ENCODE data around the gene SLC1A3.

The SLC1A3 gene

DNA sequence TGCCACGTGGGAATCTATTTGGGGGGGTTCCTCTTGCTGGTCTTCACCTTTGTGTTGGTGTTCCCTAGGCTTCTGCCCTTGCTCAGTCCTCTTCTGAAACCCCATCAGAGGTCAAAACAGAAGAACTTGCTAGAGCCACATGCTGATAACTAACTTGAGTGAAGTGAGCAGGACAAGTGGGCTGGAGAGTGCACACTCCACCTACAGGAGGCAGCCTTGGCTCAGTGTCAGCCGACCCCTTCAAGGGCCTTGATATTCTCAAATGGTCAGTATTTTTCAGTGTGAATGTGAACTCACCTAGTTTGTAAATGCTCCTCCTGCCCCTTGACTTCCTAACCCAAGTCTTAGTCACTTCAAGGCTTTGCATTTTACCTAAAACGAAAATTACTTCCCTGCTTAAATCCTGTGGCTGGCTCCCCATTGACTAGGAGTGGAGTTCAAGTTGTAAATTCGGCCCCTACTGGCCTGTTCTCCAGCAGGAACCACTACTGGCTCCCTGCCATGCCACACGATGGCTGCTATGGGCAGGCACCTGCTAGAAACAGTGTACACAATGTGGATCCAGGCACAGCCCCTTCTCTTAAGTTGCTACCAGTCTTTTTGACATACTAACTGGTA, 3.6 kb upstream of the SLC1A3 start:
- TF ChIP-seq MAX (IDR thresholded peaks at IDR 0.05; ENCODE audit: low read depth, low read length) (0 out of 2 replicates have a peak, but pooled peaks have one; percentile 36), POLR2A (IDR thresholded peaks at IDR 0.05; ENCODE audit: extremely low read depth, insufficient read length) (no peak), CTCF (IDR thresholded peaks at IDR 0.05; ENCODE audit: low read depth, low read length) (peak; percentile 30), MYC (IDR thresholded peaks at IDR 0.05; ENCODE audit: low read depth, low read length) (no peak)
- DNase-seq (ENCODE audit: low read depth), result peak; percentile 55
- H3K4me3 ChIP-seq (ENCODE audit: low read depth, low read length), result no peak overlapping the region

DNA sequence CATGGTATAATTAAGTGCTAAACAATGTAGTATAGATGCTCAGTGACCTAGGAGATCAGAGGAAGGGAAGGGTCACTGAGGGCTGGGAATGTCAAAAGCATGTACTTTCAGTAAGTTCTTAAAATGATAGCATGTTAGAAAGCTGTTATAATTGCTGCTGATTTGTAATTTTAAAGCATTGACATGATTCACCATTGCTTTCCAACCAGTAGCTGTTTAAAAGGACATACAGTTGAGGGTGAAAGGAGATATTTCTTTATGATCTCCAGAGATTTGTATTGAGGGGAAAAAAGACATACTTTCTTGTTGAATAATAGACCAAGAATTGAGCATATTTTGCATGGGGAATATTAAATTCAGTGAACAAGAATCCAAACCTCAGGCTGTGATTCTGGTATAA, 1.2 kb upstream of the SLC1A3 start:
- DNase-seq (ENCODE audit: low read depth), result no peak
- TF ChIP-seq CTCF (IDR thresholded peaks at IDR 0.05; ENCODE audit: low read depth, low read length) (no peak), MYC (IDR thresholded peaks at IDR 0.05; ENCODE audit: low read depth, low read length) (no peak), MAX (IDR thresholded peaks at IDR 0.05; ENCODE audit: low read depth, low read length) (no peak), POLR2A (IDR thresholded peaks at IDR 0.05; ENCODE audit: extremely low read depth, insufficient read length) (no peak)
- H3K4me3 ChIP-seq (ENCODE audit: low read depth, low read length), result no peak overlapping the region

DNA sequence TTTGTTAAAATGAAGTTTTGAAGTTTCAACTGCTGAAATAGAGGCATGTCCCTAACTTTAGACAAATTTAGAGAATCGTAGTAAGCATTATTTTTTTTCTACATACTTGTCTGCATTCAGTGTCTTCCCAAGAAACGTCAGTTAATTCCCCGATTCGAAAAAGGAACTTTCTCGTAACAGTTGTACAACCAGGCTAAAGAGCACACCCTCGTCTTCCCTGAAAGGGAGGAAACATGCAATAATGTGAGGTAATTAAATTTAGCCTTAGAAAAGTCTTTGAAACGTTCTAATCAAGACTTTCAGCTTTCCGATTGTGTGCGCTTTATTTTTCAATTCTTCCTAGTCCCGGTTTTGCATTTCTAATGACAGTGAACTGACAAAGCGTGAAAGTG, 374 bp upstream of the SLC1A3 start:
- DNase-seq (ENCODE audit: low read depth), result no peak
- peak overlapping the region; percentile 67 for H3K4me3 ChIP-seq (ENCODE audit: low read depth, low read length)
- TF ChIP-seq MYC (IDR thresholded peaks at IDR 0.05; ENCODE audit: low read depth, low read length) (no peak), MAX (IDR thresholded peaks at IDR 0.05; ENCODE audit: low read depth, low read length) (no peak), CTCF (IDR thresholded peaks at IDR 0.05; ENCODE audit: low read depth, low read length) (no peak), POLR2A (IDR thresholded peaks at IDR 0.05; ENCODE audit: extremely low read depth, insufficient read length) (no peak)

DNA sequence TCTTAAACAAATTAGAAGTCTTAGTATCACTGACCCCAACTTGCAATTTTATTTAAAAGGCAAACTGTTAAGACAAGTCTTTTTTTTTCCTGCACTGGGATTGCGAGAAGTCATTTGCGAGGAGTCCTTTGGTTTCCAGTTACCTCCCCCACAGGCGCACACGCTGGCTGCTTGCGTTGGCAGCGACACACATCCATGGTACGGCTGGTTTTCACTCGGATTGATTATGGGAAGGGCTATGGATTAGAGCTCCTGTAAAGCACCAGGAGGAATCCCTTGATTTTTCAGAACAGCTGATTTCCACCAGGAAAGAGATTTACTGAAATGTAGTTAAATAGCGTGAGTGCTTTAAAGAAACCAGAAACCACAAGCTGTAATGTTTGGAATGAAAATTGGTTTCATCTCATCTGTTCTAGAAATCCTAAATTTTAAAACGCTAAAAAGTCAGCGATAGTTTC, 737 bp downstream of the SLC1A3 start:
- peak; percentile 62 for DNase-seq (ENCODE audit: low read depth)
- TF ChIP-seq CTCF (IDR thresholded peaks at IDR 0.05; ENCODE audit: low read depth, low read length) (no peak), POLR2A (IDR thresholded peaks at IDR 0.05; ENCODE audit: extremely low read depth, insufficient read length) (no peak), MYC (IDR thresholded peaks at IDR 0.05; ENCODE audit: low read depth, low read length) (no peak), MAX (IDR thresholded peaks at IDR 0.05; ENCODE audit: low read depth, low read length) (no peak)

GRCh38 chr5:36607838-36608783, 1.7 kb downstream of the SLC1A3 start:
- peak; percentile 56 for TF ChIP-seq MAX (IDR thresholded peaks at IDR 0.05; ENCODE audit: low read depth, low read length)
- no peak for TF ChIP-seq CTCF (IDR thresholded peaks at IDR 0.05; ENCODE audit: low read depth, low read length)
- no peak overlapping the region for H3K4me3 ChIP-seq (ENCODE audit: low read depth, low read length)
- DNase-seq (ENCODE audit: low read depth), result peak; percentile 34

More for the DNA sequence above, 737 bp downstream of the SLC1A3 start:
- H3K4me3 ChIP-seq (ENCODE audit: low read depth, low read length), result peak overlapping the region; percentile 67

Measured in NB4 (cell line).